ENCODE data around the gene TRIM44. TPM values are rescaled to one million over a fixed set of nuclear protein-coding genes. Genes with fewer than 3 reads are reported as not detected.
A peak's percentile ranks its signal among the peaks of the same experiment; 100 is the strongest.

Gene TRIM44
- polyA plus RNA-seq, 1 donor = 40.5 TPM

DNA sequence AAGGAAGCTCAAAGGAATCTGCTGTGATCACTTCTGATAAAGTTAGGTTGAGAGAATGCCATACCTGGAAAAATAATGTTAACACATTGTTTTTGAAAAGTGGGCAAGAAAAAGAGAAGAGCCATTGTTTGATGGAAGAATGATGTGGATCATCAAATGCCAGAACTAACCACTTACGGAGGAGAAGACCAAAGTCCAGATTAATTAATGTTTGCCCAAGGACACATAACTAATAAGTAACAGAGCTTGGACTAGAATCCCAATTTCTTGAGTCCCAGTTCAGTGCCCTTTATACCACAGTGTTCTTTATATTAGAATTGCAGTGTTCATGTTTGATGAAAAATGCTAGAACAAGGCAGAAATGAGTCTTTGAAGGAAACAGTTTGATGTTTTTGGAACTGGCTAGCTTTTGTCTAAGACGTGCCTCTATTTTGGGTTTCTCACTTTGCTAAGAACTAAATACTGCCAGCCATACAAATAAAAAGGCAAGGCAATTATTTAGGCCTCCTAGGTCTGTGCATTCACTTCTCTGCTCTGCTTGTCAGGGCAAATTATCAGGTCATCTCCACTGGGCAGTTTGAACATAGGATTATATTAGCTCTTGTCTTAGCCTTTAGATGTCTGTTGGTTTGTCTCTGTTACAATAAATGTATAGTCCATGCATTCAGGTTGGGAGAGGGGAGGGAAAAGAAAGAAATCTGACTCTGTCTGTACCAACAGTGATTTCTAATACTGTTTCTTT lies 72.3 kb downstream of the TRIM44 start:
- H3K36me3 ChIP-seq (ENCODE audit: control insufficient read depth, insufficient read depth, low read length) = peaks cover 14% of the 10 kb centered on the region
- peak overlapping the region; percentile 28 for H3K27ac ChIP-seq (ENCODE audit: low read length)
- H3K9me3 ChIP-seq (ENCODE audit: control insufficient read depth, low read depth, low read length) = peaks cover 13% of the 10 kb centered on the region
- H3K4me3 ChIP-seq (ENCODE audit: low read length) = no peak overlapping the region
- DNase-seq = peak; percentile 26 to 70
- no peaks in the 10 kb centered on the region for H3K27me3 ChIP-seq (ENCODE audit: control insufficient read depth, insufficient read depth, low read length)
- H3K4me1 ChIP-seq (ENCODE audit: control insufficient read depth, insufficient read depth, low read length) = peaks cover 17% of the 10 kb centered on the region
- WGBS (ENCODE audit: insufficient coverage, low lambda C conversion rate) = 20% methylated on average over 1 of the region's 2 CpGs

DNA sequence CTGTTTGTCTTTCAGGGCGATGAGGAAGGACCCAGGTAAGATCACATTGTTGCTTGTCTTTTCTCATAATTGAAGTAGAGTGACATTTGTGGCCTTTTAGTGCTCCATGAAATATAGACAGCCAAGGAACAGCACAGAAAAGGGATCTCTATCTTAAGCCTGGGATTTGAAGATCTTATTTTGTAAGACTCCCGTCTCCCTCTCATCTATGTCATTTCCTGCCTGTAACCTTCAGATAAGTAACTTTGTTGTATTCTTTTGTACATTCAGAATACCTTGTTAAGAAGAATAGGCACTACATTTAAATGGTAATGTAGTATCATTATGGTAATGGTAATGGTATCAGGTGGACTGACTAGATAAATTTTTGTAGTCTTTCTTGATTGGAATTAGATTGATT lies 72.8 kb downstream of the TRIM44 start:
- no peak overlapping the region for H3K4me3 ChIP-seq (ENCODE audit: low read length)
- H3K36me3 ChIP-seq (ENCODE audit: control insufficient read depth, insufficient read depth, low read length) = peaks cover 14% of the 10 kb centered on the region
- H3K27ac ChIP-seq (ENCODE audit: low read length) = peak overlapping the region; percentile 28
- peaks cover 17% of the 10 kb centered on the region for H3K4me1 ChIP-seq (ENCODE audit: control insufficient read depth, insufficient read depth, low read length)
- 80% methylated on average over 1 of the region's 2 CpGs for WGBS (ENCODE audit: insufficient coverage, low lambda C conversion rate)
- H3K27me3 ChIP-seq (ENCODE audit: control insufficient read depth, insufficient read depth, low read length) = no peaks in the 10 kb centered on the region
- peak in 1 of 2 donors; percentile 26 for DNase-seq
- H3K9me3 ChIP-seq (ENCODE audit: control insufficient read depth, low read depth, low read length) = peaks cover 11% of the 10 kb centered on the region

DNA sequence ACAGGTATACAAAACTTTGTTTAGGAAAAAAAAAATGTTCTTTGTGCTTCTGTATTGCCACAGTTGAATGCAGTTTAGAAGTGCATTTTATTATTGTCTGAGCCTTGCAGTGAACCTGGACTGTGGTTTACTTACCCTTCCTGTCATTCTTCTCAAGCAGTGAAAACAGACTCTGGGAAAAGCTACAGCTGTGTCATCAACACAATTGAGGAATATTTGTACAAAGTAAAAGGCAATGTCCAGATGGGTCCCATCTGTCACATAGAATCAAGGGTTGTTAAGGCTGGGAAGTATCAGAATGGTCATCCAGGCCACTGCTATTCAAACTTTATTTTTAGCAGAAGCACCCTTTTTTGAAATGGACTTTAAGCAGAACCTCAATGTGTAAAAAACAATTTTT lies 73.3 kb downstream of the TRIM44 start:
- Histone ChIP-seq H3K27ac (ENCODE audit: low read length) (peak overlapping the region; percentile 28), H3K36me3 (ENCODE audit: control insufficient read depth, insufficient read depth, low read length) (peaks cover 14% of the 10 kb centered on the region), H3K4me3 (ENCODE audit: low read length) (no peak overlapping the region), H3K4me1 (ENCODE audit: control insufficient read depth, insufficient read depth, low read length) (peaks cover 17% of the 10 kb centered on the region), H3K27me3 (ENCODE audit: control insufficient read depth, insufficient read depth, low read length) (no peaks in the 10 kb centered on the region), H3K9me3 (ENCODE audit: control insufficient read depth, low read depth, low read length) (peaks cover 6% of the 10 kb centered on the region)
- no peak for DNase-seq

DNA sequence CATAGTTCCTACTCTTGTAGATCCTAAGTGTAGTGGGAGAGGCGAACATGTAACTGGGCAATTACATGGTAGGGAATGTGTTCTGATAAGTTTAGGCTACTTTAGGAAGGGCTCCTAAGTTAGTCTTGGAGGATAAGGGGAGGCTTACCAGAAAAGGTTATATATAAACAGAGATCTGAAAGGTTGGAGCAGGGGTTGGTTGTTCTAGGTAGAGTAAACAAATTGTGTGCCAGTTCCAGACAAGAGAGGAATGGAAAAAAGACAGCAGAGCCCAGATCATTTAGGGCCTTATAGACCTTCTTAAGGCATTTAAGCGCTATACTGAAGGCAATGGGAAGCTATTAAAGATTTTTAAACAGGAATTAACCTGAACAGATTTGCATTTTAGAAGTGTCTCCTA lies 74.4 kb downstream of the TRIM44 start:
- Histone ChIP-seq H3K4me3 (ENCODE audit: low read length) (no peak overlapping the region), H3K9me3 (ENCODE audit: control insufficient read depth, low read depth, low read length) (peaks cover 4% of the 10 kb centered on the region), H3K27ac (ENCODE audit: low read length) (no peak overlapping the region), H3K4me1 (ENCODE audit: control insufficient read depth, insufficient read depth, low read length) (peaks cover 17% of the 10 kb centered on the region), H3K36me3 (ENCODE audit: control insufficient read depth, insufficient read depth, low read length) (peaks cover 16% of the 10 kb centered on the region), H3K27me3 (ENCODE audit: control insufficient read depth, insufficient read depth, low read length) (no peaks in the 10 kb centered on the region)
- no peak for DNase-seq
- WGBS (ENCODE audit: insufficient coverage, low lambda C conversion rate) = no CpG with 5 or more reads among the region's 2 CpGs

DNA sequence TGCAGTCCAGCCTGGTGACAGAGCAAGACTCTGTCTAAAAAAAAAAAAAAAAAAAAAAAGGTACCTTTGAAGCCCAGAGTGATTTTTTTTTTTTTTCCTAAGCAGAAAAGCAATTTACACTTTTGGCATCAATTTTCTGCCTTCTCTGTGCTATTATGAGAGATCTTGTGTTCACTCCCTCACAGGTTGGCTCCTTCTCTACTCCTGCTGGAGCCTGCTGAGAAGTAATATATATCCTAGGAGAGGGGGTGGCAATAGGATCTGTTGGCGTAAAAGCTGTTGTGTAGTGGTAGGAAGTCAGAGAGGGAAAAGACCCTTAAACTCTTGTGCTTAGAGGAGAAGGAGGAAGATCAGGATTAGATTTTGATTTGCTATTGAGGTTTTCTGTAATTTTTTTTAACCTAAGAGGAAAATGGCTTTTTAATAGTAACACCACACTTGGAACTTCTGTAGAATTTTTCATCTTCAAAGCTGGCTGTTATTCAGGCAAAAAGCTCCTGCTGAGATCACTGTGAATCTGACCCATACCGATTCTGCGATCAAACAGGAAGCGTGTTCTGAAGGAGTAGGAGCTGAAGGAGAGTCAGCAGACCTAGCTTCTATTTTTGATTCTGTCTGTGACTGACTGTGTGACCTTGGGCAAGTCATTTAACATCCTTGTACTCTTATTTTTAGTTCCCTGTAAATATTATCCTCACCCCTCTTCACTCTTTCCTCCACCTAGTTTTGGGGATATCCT lies 77.7 kb downstream of the TRIM44 start:
- DNase-seq = no peak
- Histone ChIP-seq H3K4me1 (ENCODE audit: control insufficient read depth, insufficient read depth, low read length) (peaks cover 10% of the 10 kb centered on the region), H3K4me3 (ENCODE audit: low read length) (no peak overlapping the region), H3K27me3 (ENCODE audit: control insufficient read depth, insufficient read depth, low read length) (no peaks in the 10 kb centered on the region), H3K9me3 (ENCODE audit: control insufficient read depth, low read depth, low read length) (no peaks in the 10 kb centered on the region), H3K36me3 (ENCODE audit: control insufficient read depth, insufficient read depth, low read length) (peaks cover 20% of the 10 kb centered on the region), H3K27ac (ENCODE audit: low read length) (no peak overlapping the region)
- 100% methylated on average over 1 of the region's 4 CpGs for WGBS (ENCODE audit: insufficient coverage, low lambda C conversion rate)

DNA sequence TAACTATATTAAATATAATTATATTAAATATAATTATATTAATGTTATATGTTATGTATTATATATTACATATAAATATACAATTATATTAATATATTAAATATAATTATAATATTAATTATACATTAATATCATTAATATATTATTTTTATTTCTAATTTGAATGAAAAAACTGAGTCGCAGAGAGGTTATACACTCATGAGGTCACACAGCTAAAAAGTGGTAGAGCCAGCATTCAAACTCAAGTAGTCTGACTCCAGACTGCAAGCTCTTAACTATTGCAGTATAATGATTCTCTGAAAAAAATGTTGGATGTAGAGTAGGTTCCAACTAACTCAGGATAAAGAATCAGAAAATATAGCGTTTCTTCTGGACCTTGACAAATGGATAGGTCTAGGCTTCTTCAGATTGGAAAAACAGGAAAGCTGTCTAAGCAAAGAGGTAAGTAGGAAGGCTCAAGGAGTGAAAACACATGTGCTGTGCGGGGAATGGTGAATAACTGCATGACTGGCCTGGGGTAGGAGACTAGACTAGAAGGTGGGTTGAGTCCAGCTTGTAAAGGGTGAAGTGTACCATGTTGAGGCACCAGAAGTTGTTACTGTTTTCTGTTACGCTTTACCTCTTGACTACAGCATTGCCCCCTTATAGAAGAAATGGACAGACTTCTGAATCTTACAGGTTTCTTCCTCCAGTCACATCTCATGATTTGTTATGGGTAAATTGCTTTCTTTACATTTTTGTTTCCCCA lies 80.3 kb downstream of the TRIM44 start:
- Histone ChIP-seq H3K4me3 (ENCODE audit: low read length) (no peak overlapping the region), H3K27ac (ENCODE audit: low read length) (no peak overlapping the region), H3K4me1 (ENCODE audit: control insufficient read depth, insufficient read depth, low read length) (peaks cover 14% of the 10 kb centered on the region), H3K9me3 (ENCODE audit: control insufficient read depth, low read depth, low read length) (no peaks in the 10 kb centered on the region), H3K27me3 (ENCODE audit: control insufficient read depth, insufficient read depth, low read length) (no peaks in the 10 kb centered on the region), H3K36me3 (ENCODE audit: control insufficient read depth, insufficient read depth, low read length) (peaks cover 19% of the 10 kb centered on the region)
- WGBS (ENCODE audit: insufficient coverage, low lambda C conversion rate) = 88% methylated on average over 2 of the region's 4 CpGs
- DNase-seq = no peak

DNA sequence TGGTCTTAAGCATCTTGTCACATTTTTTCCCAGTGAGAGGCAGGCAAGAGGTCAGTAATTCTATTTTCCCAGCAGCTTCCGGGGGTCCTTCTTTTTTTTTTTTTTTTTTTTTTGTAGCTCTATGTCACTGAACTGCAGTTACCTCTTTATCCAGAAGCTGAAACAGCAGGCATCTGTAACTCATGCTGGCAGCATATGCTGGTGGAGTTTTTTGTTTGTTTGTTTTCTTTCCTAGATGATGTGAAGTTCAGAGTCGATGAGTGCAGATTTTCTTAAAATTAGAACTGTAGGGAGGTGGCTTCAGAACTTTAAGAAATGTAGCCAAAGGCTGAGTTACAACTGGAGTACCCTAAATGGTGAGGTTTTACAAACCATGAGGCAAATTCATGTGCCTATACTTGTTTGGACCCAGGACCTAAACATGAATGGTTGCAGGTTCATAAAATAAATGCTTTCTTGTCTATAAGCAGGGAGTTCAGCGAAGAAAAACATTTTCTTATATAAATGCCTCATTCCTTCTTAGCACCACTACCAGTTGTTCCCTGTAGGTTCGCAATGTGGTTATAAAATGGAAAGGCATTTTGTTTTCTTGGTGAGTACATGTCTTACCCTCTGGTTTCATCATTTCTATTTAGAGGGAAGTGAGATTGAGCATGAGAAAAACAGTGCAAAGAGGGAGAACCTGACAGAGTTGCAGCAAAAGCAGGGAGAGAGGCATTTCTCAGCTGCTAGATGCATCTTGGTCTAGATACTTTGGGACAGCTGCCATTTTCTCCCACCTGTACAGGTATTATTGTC lies 84.0 kb downstream of the TRIM44 start:
- 90% methylated on average over 2 of the region's 4 CpGs for whole genome bisulfite sequencing (ENCODE audit: insufficient coverage, low lambda C conversion rate)
- H3K27me3 ChIP-seq (ENCODE audit: control insufficient read depth, insufficient read depth, low read length) = no peaks in the 10 kb centered on the region
- peak in 1 of 2 donors; percentile 26 for DNase-seq
- peaks cover 4% of the 10 kb centered on the region for H3K36me3 ChIP-seq (ENCODE audit: control insufficient read depth, insufficient read depth, low read length)
- no peaks in the 10 kb centered on the region for H3K9me3 ChIP-seq (ENCODE audit: control insufficient read depth, low read depth, low read length)
- peaks cover 35% of the 10 kb centered on the region for H3K4me1 ChIP-seq (ENCODE audit: control insufficient read depth, insufficient read depth, low read length)
- H3K4me3 ChIP-seq (ENCODE audit: low read length) = no peak overlapping the region
- H3K27ac ChIP-seq (ENCODE audit: low read length) = peak overlapping the region; percentile 9

DNA sequence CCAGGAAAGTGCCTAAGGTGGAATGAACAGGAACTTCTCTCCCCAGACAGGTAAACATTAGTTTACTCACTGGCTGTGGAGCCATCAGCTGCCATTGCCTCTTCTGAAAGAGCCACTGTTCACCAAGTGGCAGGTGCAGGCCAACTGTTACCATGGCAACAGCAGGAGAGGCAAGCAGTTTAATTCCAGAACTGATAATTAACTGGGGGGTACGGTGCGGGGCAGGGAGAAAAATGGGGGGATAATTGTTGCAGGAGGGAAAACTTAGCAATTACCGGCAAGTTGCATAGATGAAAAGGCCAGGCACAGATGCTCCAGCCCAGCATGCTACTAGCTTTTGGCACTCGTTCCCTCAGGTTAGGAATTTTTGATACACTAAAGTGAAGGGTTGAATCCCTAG lies 85.1 kb downstream of the TRIM44 start:
- DNase-seq = no peak
- WGBS (ENCODE audit: insufficient coverage, low lambda C conversion rate) = no CpG with 5 or more reads among the region's 4 CpGs
- H3K9me3 ChIP-seq (ENCODE audit: control insufficient read depth, low read depth, low read length) = no peaks in the 10 kb centered on the region

DNA sequence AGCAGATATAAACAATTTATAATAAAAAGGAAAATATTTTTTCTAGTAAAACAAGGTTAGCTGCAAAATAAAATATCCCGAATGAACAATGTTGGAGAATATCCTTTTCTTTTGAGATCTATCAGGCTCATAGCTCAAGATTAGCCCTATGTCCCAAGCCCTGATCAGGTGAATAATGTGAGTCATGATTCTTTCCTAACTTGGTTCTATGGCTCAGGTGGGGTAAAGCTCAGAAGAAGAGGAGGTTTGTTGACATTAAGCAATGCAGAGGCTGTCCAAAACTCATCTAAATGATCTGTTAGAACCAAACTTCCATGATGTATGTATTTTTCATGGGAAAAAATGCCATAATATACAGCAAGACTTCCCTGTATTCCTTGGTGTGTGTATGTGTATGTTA lies 86.1 kb downstream of the TRIM44 start:
- H3K27me3 ChIP-seq (ENCODE audit: control insufficient read depth, insufficient read depth, low read length) = no peaks in the 10 kb centered on the region
- H3K4me3 ChIP-seq (ENCODE audit: low read length) = no peak overlapping the region
- H3K27ac ChIP-seq (ENCODE audit: low read length) = peak overlapping the region; percentile 73
- H3K36me3 ChIP-seq (ENCODE audit: control insufficient read depth, insufficient read depth, low read length) = no peaks in the 10 kb centered on the region
- WGBS (ENCODE audit: insufficient coverage, low lambda C conversion rate) = 71% methylated on average over 1 of the region's 1 CpG
- H3K4me1 ChIP-seq (ENCODE audit: control insufficient read depth, insufficient read depth, low read length) = peaks cover 42% of the 10 kb centered on the region
- H3K9me3 ChIP-seq (ENCODE audit: control insufficient read depth, low read depth, low read length) = no peaks in the 10 kb centered on the region
- DNase-seq = peak; percentile 50 to 74

More for the DNA sequence above, 85.1 kb downstream of the TRIM44 start:
- Histone ChIP-seq H3K4me1 (ENCODE audit: control insufficient read depth, insufficient read depth, low read length) (peaks cover 42% of the 10 kb centered on the region), H3K27ac (ENCODE audit: low read length) (no peak overlapping the region), H3K4me3 (ENCODE audit: low read length) (no peak overlapping the region), H3K36me3 (ENCODE audit: control insufficient read depth, insufficient read depth, low read length) (peaks cover 4% of the 10 kb centered on the region), H3K27me3 (ENCODE audit: control insufficient read depth, insufficient read depth, low read length) (no peaks in the 10 kb centered on the region)

DNA sequence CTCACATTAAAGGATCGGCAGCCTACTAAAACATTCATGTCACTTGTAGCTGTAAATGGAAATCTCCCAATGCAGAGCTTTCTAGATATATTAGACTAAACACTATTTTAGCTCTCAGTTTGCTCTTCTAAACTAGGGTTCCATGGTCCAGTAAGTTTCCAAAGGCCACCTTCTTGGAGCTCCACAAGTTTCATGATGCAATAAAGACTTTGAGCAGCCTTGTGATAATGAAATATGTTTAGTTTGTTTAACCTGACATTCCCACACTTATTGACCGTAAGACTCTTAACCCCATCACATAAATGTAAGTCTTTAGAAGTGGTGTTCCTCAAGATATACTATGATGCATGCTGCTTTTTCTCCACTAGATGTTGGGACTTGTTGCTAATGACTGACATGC lies 87.7 kb downstream of the TRIM44 start:
- peak overlapping the region; percentile 79 for H3K27ac ChIP-seq (ENCODE audit: low read length)
- peaks cover 42% of the 10 kb centered on the region for H3K4me1 ChIP-seq (ENCODE audit: control insufficient read depth, insufficient read depth, low read length)
- H3K36me3 ChIP-seq (ENCODE audit: control insufficient read depth, insufficient read depth, low read length) = no peaks in the 10 kb centered on the region
- H3K4me3 ChIP-seq (ENCODE audit: low read length) = no peak overlapping the region
- H3K9me3 ChIP-seq (ENCODE audit: control insufficient read depth, low read depth, low read length) = no peaks in the 10 kb centered on the region
- peak; percentile 83 to 91 for DNase-seq
- H3K27me3 ChIP-seq (ENCODE audit: control insufficient read depth, insufficient read depth, low read length) = no peaks in the 10 kb centered on the region
- WGBS (ENCODE audit: insufficient coverage, low lambda C conversion rate) = no CpG with 5 or more reads among the region's 2 CpGs

Measured in large intestine (tissue), 3 donors.